ENCODE results near the gene SRRM4.
"Not testable (repeated sequence)": the region's sequence is repeated elsewhere in the genome, so short reads cannot be mapped to it uniquely, and the experiment has no call there.

SRRM4 gene

GRCh38 chr12:119006746-119007145, 25.4 kb downstream of the SRRM4 start:
- TF ChIP-seq CTCF (IDR thresholded peaks at IDR 0.05; ENCODE audit: insufficient read depth, low read depth, low read length, missing control alignments), result no peak
- H3K4me3 ChIP-seq (ENCODE audit: low read length), result no peak overlapping the region
- no peak for DNase-seq (ENCODE audit: low read depth)

GRCh38 chr12:119008273-119008672, 26.9 kb downstream of the SRRM4 start:
- DNase-seq (ENCODE audit: low read depth), result not testable (repeated sequence)

GRCh38 chr12:119008691-119009221, 27.4 kb downstream of the SRRM4 start:
- no peak for TF ChIP-seq CTCF (IDR thresholded peaks at IDR 0.05; ENCODE audit: insufficient read depth, low read depth, low read length, missing control alignments)
- no peak for DNase-seq (ENCODE audit: low read depth)
- no peak overlapping the region for H3K4me3 ChIP-seq (ENCODE audit: low read length)

More at GRCh38 chr12:119008273-119008672, 26.9 kb downstream of the SRRM4 start:
- not testable (repeated sequence) for H3K4me3 ChIP-seq (ENCODE audit: low read length)

GRCh38 chr12:119011231-119011630, 29.9 kb downstream of the SRRM4 start:
- no peak for TF ChIP-seq CTCF (IDR thresholded peaks at IDR 0.05; ENCODE audit: insufficient read depth, low read depth, low read length, missing control alignments)
- no peak overlapping the region for H3K4me3 ChIP-seq (ENCODE audit: low read length)
- no peak for DNase-seq (ENCODE audit: low read depth)

GRCh38 chr12:119012179-119012578, 30.8 kb downstream of the SRRM4 start:
- no peak for DNase-seq (ENCODE audit: low read depth)
- no peak overlapping the region for H3K4me3 ChIP-seq (ENCODE audit: low read length)
- TF ChIP-seq CTCF (IDR thresholded peaks at IDR 0.05; ENCODE audit: insufficient read depth, low read depth, low read length, missing control alignments), result no peak

- H3K4me3 ChIP-seq (ENCODE audit: low read length), result no peak overlapping the region
- DNase-seq (ENCODE audit: low read depth), result no peak
- TF ChIP-seq CTCF (IDR thresholded peaks at IDR 0.05; ENCODE audit: insufficient read depth, low read depth, low read length, missing control alignments), result no peak
Observed at GRCh38 chr12:119013023-119013422, 31.7 kb downstream of the SRRM4 start.

GRCh38 chr12:119014368-119014767, 33.0 kb downstream of the SRRM4 start:
- no peak for TF ChIP-seq CTCF (IDR thresholded peaks at IDR 0.05; ENCODE audit: insufficient read depth, low read depth, low read length, missing control alignments)
- no peak for DNase-seq (ENCODE audit: low read depth)
- H3K4me3 ChIP-seq (ENCODE audit: low read length), result no peak overlapping the region

Measured in epithelial cell of esophagus (primary cell).